Skeletal muscle satellite cell (primary cell): ENCODE data around the gene HS1BP3.

Experiments
- H3K27me3 ChIP-seq: 2 replicates; pipeline ENCODE4 v1.7.0; 2013; ENCODE audit warnings: low read length; ENCODE audit not compliant: control insufficient read depth, insufficient read depth
- H3K36me3 ChIP-seq: 2 replicates; pipeline ENCODE4 v1.7.0; 2013; ENCODE audit warnings: mild to moderate bottlenecking, control low read depth, low read length; ENCODE audit not compliant: insufficient read depth
- H3K4me1 ChIP-seq: 2 replicates; pipeline ENCODE4 v1.7.0; 2013; ENCODE audit warnings: low read length; ENCODE audit not compliant: control insufficient read depth, insufficient read depth
- H3K4me2 ChIP-seq: 2 replicates; pipeline ENCODE4 v1.7.0; 2013; ENCODE audit warnings: mild to moderate bottlenecking, low read length
- H3K4me3 ChIP-seq: 2 replicates; pipeline ENCODE4 v1.7.0; 2013; ENCODE audit warnings: low read length
- H3K9ac ChIP-seq: 2 replicates; pipeline ENCODE4 v1.7.0; 2013; ENCODE audit warnings: mild to moderate bottlenecking, low read depth, low read length, moderate library complexity
- H3K9me3 ChIP-seq: replicated peaks from 2 replicates; pipeline ENCODE4 v1.7.0; 2013; ENCODE audit warnings: mild to moderate bottlenecking, control low read depth, low read length

The HS1BP3 gene

GRCh38 chr2:20572221-20572620, 78.7 kb downstream of the HS1BP3 start:
- no peak overlapping the region for H3K9ac ChIP-seq
- H3K9me3 ChIP-seq: no peaks in the 10 kb centered on the region
- no peak overlapping the region for H3K4me3 ChIP-seq
- no peaks in the 10 kb centered on the region for H3K27me3 ChIP-seq
- peaks cover 29% of the 10 kb centered on the region for H3K4me1 ChIP-seq
- H3K4me2 ChIP-seq: no peak overlapping the region
- H3K36me3 ChIP-seq: no peaks in the 10 kb centered on the region

GRCh38 chr2:20571644-20572215, 79.2 kb downstream of the HS1BP3 start:
- H3K4me1 ChIP-seq: peaks cover 29% of the 10 kb centered on the region
- no peaks in the 10 kb centered on the region for H3K36me3 ChIP-seq
- no peaks in the 10 kb centered on the region for H3K9me3 ChIP-seq

DNA sequence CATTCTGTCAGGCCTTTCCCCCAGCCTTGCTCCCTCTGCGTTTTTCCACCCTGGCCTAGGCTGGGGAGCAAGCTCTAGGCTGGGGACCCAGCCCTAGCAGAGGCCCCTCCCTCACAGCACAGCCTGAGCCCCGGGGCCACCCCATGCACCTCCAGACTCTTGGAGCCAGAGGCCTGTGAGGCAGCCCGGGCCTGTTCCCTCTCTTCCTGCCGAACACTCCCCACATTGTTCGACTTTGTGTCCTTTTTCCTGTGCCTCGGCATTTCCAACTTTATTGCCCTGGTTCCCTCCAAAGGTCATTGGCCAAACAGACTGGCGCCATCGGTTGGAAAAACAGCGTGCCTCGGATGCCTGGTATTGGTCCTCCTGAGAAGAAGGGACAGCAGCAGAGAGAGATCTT, 79.7 kb downstream of the HS1BP3 start:
- Histone ChIP-seq H3K9ac (no peak overlapping the region), H3K4me1 (peaks cover 29% of the 10 kb centered on the region), H3K4me3 (no peak overlapping the region), H3K4me2 (no peak overlapping the region), H3K36me3 (no peaks in the 10 kb centered on the region), H3K27me3 (no peaks in the 10 kb centered on the region), H3K9me3 (no peaks in the 10 kb centered on the region)

More at GRCh38 chr2:20571644-20572215, 79.2 kb downstream of the HS1BP3 start:
- Histone ChIP-seq H3K4me3 (no peak overlapping the region), H3K27me3 (no peaks in the 10 kb centered on the region), H3K9ac (no peak overlapping the region), H3K4me2 (no peak overlapping the region)

DNA sequence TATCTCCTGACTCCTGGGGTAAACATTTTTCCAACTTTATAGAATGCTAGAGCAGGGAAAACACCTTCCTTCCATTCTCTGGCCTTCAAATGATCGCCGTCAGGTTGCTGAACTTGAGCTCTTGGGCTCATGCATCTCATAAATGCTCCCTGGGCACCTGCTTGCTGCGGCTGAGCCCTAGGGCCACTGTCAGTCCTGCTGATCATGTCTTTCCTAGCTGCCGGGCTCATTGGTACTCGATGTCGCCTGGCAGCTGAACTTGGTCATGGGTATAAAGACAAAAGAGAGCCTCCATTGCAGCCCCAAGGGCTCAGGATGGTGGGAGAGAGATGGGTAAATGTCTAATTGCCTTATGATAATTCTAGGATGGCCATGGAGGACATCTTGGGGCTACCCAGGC, 80.6 kb downstream of the HS1BP3 start:
- Histone ChIP-seq H3K9ac (no peak overlapping the region), H3K4me1 (peaks cover 29% of the 10 kb centered on the region), H3K27me3 (no peaks in the 10 kb centered on the region), H3K9me3 (no peaks in the 10 kb centered on the region), H3K36me3 (no peaks in the 10 kb centered on the region), H3K4me3 (no peak overlapping the region), H3K4me2 (no peak overlapping the region)

DNA sequence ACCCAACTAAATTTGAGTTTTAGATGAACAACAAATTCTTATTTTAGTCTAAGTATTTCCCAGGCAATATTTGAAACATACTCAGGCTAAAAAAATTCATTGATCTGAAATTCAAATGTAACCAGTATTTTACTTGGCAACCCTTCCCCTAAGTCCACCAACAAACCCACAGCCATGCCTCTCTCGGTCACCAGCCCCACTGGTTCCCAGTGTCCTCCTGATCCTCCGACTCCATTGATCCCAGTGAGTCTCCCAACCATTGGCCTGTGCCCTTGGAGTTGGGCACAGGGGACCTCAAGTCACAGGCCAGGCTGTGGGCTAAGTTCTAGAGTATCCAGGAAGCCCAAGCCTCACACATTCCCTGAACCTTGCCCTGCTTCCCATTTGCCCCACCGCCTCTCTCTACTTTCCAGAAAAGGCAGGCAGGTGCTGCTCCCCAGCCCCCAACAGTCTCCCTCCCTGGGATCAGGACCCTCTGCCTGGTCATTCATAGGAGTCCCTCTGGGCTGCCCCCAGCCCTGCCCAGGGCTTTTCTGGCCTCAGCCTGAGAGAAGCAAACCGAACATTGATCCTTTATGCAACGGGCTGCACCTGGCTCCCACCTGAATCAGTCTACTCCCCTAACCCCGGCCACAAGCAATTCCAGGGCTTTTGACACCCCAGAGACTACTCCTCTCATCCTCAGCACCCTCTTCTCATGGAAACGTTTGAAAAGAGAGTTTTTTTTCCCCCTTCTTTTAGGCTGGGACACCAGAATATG, 81.3 kb downstream of the HS1BP3 start:
- Histone ChIP-seq H3K9me3 (no peaks in the 10 kb centered on the region), H3K4me1 (peaks cover 29% of the 10 kb centered on the region), H3K4me3 (no peak overlapping the region), H3K4me2 (no peak overlapping the region), H3K27me3 (no peaks in the 10 kb centered on the region), H3K9ac (no peak overlapping the region), H3K36me3 (no peaks in the 10 kb centered on the region)

DNA sequence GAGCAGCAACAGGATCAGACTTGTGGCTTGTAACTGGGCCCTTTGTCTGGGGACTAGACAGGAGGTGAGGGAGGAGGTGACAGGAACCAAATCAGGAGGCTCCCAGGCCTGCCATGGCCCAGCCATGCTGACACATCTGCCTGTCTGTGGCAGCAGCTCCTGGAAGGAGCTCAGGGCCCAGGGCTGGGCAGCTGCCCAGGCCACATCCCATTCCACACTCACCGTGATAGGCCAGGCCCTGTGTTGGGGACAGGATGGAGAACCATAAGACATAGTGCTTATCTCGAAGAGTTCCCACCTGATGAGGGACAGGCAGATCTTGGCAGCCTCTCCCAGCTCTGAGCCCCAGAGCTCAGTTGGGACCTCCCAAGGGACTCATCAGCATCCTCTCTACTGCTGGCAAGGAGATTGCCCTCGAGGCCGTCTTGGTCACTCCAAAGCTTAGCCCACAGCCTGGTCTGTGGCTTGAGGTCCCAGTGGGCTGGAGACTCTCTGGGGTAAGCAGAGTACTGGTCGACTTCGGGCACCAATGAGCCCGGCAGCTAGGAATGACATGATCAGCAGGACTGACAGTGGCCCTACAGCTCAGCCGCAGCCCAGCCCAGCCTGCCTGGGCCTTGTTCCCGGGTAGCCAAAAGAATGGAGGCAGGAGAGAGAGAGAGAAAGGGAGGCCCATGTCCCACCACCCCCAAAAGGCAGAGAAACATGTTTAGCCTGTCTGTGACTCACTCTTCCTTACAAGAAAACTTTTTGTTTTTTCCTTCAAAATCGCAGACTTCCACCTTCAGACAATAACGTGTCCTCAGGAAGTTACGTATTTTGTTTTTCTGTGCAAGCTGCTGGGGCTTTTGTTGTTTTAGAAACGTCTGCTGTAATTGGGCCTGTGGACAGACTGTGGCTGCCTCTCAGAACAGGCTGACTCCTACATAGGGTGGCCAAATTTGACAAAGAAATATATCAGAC, 82.1 kb downstream of the HS1BP3 start:
- Histone ChIP-seq H3K27me3 (no peaks in the 10 kb centered on the region), H3K4me3 (no peak overlapping the region), H3K4me1 (peaks cover 28% of the 10 kb centered on the region), H3K9ac (no peak overlapping the region), H3K4me2 (no peak overlapping the region), H3K9me3 (no peaks in the 10 kb centered on the region), H3K36me3 (no peaks in the 10 kb centered on the region)

DNA sequence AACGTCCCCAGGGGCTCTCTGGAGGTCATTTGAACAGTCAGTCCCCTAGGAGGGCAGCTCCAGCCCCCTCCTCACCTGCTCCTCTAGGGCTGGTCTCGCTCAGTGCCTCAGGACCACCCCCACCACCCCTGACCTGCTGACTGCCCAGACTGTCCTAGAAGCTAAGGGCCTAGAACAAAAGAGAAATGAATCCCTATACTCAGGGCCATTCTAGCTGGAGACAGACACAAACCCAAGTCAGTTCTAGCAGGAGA, 83.0 kb downstream of the HS1BP3 start:
- Histone ChIP-seq H3K9me3 (no peaks in the 10 kb centered on the region), H3K9ac (no peak overlapping the region), H3K4me2 (no peak overlapping the region), H3K4me3 (no peak overlapping the region), H3K27me3 (no peaks in the 10 kb centered on the region), H3K4me1 (peaks cover 31% of the 10 kb centered on the region), H3K36me3 (no peaks in the 10 kb centered on the region)
